HG03354 (cell line): ENCODE results near the gene RNF175.

ENCODE experiments used
- ATAC-seq: cut with Tn5 transposase; IDR thresholded peaks from one replicate; pipeline ENCODE4 v1.9.1; 2021; ENCODE audit warnings: mild to moderate bottlenecking; ENCODE audit not compliant: unreplicated experiment, poor library complexity, severe bottlenecking

The RNF175 gene

DNA sequence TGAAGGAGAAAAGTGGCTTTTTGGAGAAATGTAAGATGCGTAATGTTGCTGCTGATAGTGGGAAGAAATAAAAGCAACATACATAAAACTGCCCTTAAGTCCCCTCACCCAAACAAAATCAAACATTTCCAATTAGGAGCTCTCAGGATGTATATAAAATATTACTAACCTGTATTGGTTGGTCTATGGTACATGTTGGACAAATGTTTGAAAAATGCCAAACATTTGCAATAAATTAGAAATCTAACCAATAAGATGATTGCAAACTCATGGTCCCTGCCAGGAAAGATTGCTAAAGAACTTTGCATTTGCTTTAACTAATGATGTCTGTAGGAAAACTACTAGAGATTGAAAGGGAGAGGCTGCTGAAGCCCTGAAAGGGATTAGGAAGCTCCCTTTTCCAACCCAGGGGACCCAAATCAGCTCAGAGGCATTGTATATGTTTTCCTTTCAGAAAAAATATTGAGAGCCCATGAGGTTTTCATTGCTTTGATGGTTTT, 27.3 kb upstream of the RNF175 start:
- ATAC-seq, result no peak

DNA sequence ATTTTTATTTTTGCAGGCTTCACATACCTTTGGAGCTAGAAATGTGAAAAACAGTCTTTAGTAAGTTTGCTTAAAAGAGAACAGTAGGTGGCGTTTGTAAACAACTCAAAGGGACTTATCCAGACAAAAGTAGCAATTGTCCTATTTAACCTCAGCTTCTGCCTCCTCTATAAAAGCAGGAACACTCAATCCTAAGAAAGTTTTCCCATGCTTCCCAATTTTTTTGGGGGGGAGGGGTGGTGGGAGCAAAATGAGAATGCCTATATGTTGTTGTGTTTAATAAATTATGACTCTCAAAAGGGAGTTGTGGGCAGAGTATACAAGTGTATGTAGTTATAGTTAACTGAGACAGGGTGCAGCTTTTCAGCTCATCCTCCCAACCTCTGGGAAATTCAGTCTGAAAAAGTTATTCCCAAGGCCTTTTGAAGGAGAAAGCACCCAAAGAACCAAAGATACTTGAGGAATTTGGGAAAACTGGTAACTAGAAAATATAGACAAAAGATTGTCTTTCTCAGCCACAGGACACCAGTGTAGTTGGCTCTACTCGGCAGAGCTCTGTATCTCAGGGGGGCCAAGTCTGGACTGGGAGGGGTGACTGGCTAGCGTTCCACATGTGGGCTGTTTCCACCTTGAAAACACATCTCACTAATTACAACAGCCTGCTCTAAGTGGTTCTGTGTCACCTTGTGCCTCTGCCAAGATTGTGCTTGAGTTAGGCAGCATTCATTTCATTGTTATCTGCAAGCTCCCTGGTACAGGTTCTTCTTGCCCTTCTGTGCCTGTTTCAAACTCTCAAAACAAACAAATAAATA, 26.3 kb upstream of the RNF175 start:
- ATAC-seq, result no peak

DNA sequence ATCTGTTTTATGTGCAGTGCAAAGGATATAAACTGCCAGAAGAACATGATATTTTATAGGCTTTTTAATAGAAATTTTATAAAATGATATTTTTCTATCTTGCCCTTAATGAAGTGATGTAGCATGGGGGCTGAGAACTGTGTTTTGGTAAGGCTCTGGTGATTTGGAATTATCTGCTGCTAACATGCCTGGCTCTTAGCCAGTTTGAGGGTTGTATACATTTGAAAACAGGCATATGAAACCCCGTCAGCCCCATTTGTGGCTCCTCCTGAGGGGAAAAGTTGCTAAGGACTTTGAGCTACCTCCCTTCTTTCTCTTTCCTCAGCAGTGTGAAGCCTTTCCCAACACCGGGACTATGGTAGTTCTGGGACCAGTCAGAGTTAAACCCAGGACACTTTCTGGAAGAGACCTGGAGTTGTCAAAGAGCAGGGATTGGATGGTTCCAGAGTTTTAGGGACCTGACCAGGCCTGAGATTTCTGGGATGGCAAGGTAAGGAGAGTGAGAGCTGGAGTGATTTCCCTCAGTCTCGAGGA, 24.4 kb upstream of the RNF175 start:
- no peak for ATAC-seq

DNA sequence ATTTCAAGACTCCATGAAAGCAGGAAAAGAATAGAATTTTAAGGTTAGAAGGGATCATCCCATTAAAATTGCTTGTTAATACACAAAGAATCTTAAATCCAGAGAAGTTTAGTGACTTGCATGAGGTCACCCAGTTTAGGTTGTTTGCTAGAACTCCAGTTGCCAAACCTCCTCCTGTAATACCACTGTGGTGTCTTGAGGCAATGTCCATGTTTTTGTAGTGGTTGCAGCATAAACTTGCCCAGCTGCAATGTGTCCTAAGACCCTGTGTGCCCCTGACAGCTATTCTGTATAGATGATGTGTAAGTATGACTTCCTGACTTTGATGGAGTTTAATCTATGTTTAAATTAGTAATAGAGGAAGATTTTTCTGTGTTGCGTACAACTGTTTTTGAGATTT, 22.8 kb upstream of the RNF175 start:
- ATAC-seq, result no peak

DNA sequence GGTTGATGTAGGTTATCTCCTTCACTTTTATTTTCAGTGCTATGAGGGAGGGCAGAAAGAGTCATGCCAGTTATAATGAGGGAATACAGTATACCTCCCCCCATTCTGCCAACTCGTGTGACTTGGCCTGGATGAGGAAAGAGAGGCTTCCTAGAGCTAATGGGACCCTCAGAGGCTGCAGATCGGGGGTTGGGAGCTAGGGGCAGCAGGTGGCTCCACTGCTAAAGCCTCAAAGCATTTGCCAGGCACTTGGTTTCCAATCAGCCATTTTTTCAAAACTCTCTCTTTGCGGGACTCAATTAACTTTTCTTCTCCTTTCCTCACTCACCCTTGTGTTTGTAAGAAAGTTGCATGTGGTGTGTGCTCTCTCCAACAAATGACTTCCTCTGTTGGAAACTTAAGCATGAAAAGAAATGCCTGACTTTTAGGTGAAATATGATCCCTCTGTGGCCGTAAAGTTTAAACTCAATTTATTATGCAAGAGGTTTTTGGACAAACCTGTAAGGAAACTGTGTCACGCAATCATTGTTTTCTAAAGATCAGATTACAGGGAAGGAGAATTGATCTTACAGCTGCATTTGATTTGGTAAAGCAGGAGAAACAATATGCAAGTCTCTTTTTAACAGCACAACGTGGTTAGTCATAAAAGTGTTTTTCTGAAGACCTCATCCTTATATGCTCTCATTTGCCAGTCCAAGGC, 22.0 kb upstream of the RNF175 start:
- no peak for ATAC-seq

DNA sequence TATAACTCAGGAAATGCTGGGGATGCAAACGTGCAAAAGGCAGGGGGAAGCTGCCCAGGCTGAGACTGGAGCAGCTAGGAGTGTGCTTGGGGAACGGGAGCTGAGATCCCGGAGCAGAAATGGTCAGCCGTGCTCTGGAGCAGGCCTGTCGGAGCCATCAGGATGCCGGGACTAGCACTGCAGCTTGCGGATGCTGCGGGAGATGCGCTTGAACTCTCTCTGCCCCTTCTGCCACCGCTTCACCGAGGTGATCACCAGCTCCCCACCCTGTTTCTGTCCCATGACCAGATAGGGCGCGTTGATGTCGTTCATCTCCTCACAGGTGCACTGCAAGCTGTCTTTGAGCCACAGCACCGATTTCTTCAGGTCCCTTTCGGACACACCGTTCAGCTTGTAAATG, 21.5 kb upstream of the RNF175 start:
- no peak for ATAC-seq

DNA sequence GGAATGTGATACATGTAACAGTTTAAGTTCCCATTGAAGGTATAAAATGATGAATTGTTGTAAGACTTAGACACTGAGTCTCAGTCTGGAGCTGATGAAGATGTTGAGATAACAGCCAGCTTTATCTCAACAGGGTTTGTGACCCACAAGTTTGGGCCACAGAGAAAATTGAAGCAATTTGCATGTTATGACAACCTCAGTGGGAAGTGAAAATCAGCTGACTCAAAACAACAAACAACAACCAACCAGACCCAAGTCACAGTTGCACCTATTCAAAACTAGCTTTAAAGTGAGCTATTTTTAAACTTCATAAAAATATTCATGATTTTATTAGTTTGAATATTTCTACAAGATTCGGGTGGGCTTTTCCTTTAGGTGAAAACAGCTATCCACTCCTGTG, 21.1 kb upstream of the RNF175 start:
- ATAC-seq, result peak; percentile 89

DNA sequence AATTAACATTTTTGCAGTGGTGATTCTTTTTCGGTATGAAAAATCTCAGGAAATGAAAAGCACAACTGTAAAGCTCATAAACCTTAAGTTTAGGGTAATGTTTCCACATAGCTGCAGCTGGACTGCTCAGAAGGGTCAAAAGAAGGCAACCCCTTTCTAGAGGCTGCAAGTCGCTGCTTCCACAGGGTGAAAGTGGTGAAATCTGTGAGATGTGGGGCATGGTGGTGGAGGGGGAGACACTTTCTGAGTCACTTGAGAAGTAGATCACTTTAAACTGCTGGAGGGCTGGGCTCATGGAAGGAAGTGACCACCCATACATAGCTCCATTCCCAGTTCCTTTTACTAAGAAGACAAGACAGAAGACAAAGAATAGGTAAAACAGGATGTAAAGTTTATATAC, 20.4 kb upstream of the RNF175 start:
- ATAC-seq, result no peak

DNA sequence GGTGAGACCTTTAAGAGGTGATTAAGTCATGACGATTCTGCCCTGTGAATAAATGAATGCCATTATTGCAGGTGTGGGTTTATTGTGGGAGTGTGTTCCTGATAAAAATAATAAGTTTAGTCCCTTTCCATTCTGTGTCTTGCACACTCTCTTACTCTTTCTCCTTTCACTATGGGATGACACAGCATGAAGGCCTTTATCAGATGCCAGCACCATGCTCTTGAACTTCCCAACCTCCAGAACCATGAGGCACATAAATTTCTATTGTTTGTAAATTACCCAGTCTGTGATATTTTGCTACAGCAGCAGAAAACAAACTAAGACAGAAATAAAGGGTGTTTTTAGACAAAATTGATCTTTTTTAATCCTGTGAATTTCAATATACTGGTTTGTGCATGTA, 18.6 kb upstream of the RNF175 start:
- no peak for ATAC-seq

DNA sequence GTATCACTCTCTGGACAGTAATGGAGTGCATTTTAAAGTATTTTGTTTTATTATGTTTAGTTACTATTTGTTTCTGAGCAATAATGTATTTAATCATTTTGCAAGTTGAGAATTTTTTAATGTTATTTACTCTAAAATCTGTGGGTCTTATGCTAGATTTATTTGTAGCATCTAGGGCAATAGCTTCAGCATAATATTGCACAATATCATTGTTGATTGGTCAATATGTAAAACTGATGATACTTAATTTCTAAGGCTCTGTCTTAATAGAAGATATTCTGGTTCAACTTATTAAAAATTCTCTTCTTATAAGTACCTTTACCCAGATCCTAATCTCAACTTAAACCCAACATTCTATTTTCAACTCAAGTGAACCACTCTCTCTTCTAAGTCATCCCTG, 17.6 kb upstream of the RNF175 start:
- no peak for ATAC-seq

DNA sequence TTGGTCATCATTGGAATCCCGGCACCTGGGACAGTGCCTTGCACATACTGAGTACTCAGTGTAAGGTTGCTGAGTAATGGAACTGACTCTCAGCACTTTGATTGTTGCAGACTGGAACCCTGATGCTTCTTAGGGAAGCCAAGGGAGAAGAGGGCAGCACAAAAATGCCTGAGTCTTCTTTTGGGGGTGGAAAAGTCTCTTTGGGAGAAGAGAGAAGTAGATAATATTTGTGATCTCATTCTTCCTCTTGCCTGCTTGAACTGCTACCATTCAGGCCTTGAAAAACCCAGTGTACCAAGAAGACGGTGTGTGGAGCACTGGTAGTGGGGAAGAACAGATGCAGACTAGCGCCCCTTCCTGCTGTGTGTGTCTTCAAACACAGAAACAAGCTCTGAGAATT, 16.8 kb upstream of the RNF175 start:
- no peak for ATAC-seq

DNA sequence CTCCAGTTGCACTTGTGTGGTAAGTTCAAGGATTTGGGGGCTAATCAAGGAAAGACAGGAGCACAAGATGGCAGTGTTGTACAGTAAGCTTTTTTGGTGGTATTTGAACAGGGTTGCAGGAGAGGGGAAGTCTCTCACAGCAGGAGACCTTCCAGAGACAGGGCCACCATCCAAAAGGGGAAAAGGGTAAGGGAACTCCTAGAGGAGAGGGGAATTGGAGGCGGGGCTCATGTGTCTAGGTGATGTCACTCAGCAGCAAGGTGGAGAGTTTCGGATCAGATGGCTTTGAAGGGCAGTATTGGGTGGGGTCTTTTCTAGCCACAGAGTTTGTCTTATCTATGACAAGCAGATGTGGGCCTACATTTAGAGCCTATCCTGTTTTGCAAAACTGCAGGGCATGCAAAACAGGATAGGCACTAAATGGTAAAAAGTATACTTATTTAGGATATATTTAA, 13.4 kb upstream of the RNF175 start:
- ATAC-seq, result no peak

DNA sequence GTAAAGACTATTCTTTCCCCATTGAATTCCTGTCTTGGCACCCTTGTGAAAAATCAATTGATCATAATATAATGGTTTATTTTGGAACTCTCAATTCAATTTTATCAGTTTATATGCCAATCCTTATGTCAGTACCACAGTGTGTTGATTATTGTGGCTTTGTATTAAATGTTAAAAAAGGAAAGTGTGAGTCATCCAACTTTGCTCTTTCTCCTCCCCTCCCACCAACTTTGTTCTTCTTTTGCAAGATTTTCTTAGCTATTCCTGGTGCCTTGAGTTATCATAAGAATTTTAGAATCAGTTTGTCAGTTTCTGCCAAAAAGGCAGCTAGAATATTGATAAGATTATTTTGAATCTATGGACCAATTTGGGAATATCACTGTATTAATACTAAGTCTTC, 11.2 kb upstream of the RNF175 start:
- ATAC-seq, result no peak

DNA sequence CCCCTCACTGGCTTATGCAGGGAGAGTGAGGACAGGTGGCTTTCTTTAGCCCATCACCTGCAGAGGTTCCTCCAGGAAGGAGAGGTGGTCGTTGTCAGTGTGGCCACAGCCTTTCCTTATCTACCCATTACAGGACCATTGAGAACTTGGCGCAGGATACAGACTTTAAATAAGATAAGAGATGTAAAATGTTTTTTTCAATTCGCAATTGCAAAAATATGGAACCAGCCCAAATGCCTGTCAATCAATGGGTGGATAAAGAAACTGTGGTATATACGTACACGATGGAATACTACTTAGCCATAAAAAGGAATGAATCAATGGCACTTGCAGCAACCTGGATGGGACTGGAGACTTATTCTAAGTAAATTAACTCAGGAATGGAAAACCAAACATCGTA, 6.9 kb upstream of the RNF175 start:
- no peak for ATAC-seq

DNA sequence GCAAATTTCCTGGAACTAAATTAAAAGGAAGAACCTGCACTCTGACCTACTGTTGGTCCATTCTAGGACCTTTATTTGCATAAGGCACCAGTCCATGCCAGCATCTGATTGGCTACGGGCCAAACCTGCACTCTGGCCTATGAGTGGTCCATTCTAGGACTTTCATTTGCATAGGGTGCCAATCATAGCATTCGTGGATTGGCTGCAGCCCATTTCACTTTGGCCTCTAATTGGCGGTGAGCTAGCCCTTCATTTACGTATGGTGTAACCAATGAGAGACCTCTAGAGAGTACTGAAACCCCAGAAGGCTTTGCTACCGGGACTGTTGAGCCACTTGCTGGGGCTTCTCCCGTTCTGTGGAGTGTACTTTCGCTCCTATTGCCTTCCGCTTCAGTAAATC, 6.1 kb upstream of the RNF175 start:
- ATAC-seq, result no peak

DNA sequence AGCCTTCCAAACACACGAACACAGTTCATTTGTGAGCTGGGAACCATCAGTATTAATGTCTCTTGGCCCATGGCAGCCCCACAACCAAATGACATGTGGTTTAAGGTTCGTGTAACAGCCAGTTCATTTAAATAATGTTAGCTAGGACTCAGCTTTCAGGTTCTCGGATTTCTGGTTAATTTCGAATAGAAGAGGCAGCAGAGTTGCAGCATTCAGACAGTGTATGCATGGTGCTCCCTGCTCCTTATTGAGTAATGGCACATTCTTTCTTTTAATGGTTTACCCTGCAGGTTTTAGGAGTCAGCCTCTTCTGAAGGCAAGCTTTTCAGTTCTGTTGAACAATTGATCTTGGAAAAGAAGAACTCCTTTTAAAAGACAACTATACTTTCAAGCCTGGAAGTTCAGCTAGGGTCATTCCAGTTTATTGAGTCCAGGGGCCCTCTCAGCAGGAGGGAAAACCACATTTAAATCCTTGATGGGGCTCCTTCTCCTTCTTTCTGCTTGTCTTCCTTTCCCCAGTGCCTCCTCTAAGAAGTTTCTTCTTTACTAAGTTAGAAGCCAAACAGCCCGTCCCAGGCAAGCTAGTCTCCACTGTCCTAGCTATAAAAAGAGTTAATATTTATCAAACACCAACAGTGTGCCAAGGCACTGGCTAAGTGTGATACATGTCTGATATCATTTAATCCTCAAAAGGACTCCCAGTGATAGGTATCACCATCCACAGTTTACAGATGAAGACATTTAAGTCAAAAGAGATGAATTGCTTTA, 5.0 kb upstream of the RNF175 start:
- no peak for ATAC-seq

DNA sequence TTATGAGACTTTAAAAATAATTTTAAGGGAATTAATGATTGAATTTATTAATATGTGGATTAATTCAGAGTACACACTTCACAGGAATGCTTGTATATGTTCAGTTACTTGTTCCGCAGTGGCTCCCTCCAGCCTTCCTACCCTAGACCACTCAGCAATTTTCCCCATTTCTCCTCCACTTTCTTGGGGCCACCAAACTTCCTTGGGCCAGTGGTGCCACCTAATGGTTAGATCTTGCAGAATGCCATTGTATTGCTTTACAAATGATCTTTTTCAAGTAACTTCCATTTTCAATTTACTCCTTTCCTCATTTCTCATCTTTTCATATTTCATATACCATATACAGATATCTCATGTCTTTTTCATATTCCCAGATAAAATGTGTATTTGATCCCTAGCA, 3.6 kb upstream of the RNF175 start:
- no peak for ATAC-seq

DNA sequence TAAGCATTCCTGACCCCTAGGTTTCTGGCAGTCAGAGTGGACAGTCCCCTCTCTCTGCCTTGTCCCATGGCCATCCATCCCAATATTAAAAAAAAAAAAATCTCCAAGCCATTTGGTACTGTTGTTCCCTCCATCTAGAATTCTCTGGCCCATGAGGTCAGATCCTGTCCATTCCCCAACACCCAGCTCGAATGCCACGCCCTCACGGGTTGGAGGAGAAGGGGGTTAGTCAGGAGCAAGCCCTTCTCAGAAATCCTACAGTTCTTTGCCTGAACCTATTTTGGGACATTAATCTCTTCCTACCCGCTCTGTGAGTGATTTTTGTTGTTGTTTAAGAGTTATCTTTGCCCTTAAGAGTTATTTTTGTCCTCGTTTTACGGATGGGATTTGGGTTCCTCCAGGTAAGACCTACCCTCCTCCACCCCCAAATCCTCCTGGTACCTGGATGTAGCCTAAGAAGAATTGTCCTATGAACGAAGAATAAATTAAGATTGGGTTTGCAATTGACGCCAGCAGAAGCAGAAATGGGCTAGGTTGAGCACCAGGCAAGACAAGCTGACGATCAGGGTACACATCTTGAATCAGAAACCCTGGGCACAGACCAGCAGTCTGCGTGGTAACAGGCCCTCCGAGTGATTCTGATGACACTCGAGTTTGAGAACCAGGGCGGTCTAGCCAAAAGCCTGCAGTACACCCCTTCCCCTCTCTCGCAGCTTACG, 977 bp downstream of the RNF175 start:
- ATAC-seq, result no peak

DNA sequence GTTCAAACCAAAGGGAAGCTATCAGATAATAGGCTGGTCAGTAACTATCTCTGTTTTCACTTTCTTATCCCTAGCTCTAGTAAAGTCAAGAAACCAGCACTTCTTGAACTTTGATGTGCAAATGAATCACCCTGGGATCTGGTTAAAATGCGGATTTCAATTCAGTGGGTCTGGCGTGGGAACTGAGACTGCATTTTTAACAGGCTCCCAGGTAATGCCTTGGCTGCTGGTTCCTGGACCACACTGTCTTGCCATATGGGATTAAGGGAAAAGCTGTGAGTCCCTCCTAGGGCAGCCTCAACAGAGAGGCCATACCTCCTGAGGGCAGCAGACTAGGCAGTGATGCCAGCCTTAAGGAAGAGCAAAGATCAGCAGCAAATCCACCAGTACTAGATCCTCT, 1.7 kb downstream of the RNF175 start:
- no peak for ATAC-seq

DNA sequence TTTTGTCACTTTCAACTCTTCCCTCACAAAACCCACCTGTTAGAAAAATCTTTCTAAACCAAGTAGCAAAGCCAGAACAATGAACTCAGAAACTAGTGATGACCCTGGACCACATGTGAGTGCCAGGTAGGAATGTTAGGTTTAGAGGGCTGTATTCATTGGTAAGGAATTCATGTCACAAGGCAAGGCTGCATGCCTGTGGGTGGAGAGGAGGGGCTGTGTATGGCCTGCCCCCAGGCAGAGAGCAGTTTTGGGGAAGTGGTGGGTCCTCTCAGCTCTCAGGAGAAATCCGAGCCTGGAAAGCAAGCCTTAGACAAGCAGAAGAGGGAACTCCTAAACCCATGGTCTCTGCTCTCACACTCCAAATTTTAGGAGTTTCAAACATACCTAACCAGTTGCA, 2.4 kb downstream of the RNF175 start:
- no peak for ATAC-seq
